ENCODE data around the gene STAT3.
"Not testable (repeated sequence)": the region's sequence is repeated elsewhere in the genome, so short reads cannot be mapped to it uniquely, and the experiment has no call there.

STAT3 gene

DNA sequence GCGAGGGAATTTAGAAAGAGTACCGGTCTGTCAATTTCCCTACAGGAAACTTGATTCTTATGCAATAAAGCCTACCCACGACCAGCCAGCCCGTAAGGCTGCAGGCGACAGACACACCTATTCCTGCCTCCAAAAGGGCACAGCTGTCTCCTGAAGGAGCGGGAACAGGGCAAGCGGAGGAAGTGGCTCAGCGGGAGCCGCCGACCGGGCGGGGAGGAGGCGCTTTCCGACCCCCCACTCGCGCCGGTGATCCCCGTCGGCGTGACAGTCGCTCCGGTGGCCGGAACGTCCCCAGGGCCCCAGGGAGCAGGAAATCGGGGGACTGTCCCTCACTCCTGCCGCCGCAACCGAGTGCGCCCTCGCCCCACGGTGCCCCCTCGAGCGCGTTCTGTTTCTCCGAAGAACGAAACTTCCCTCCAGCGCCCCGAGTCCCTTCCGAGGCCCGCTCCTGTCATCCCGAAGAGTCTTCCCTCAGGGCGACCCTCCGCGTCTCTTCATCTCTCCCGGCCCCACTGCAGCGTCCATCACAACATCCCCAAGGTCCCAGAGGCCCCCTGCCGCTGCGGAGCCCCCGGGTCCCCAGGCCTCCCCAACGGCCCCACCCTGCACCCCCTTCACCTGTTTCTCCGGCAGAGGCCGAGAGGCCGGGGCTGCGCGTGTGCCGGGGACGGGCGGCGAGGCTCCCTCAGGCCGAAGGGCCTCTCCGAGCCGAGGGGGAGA is 421 bp downstream of the STAT3 start:
- DNase-seq, result peak in 5 of 10 donors; percentile 22 to 87 (median 30)
- intact Hi-C loops (cut with DNase I), result no loop called here

DNA sequence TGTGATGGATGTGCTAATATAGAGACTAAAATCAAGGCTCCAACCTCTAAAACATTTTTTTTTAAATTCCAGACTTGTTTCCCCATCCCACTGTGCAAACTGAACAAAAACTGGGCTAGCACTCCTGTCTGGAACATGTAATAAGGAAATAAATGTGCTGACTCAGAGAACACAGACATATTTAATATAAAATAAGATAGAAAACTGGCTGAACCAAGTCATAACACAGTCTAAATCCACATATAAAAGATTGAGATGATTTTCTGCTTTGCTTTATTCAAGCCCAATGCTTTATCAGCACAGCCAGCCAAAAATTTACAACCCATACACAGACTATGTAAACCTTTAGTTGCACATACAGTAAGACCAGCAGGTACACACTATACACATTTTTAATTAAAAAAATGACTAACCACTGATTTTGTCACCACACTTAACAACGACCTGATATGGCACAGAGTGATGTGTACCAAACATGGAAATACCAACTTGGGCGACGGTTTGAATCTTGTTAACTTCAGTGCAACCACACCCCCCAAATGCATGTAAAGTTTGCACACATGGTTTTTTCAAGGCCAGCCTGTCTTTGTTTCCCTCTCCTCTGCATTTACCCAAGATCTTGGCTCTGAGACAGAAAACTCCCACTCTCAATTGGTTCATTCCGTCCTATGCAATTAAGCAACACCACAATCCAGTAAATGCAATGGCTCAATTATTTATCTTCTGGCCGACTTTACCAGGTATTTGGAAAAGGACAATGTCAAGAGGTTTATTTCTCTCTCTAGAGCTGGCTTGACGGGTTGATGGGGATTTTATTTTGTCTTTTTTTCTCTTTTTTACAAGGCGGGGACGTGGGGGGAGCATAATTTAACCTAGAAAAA is 1.2 kb downstream of the STAT3 start:
- intact Hi-C loops (cut with DNase I), result no loop called here
- no peak for DNase-seq

DNA sequence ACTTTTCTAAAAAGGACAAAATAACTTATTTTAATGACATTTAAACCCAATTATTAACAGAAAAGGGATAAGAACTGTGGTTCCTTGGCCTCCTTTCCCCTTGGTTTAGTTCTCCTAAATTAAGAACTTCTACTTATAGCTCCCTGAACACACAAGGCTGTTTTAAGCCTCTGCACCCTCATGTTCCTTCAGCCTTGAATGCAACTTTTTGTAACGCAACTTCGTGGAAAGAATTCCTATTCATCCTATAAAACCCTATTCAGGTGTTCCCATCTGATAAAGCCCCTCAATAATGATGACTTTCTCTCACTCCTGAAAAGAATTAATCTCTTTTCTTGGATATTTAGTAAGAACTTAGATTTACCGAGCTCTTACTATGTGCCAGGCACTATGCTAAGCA is 6.3 kb downstream of the STAT3 start:
- intact Hi-C loops (cut with DNase I), result no loop called here
- DNase-seq, result no peak

DNA sequence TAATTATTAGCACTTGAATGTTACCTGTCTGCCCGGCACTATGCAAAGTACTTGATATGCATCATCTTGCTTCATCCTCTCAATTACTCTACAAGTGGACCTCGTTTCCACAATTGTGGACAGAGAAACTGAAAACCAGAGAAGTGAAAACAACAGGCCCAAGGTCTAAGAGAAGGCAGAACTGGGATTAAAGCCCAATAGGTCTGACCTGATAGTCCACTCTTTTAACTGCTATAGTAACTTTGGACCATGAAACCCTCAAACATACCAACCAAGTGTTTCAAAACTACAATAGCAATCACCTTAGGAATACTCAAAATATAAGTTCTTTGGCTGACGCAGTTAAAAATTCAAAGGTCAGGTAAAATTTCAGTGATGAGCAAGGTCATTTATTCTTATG is 7.3 kb downstream of the STAT3 start:
- intact Hi-C loops (cut with DNase I), result no loop called here
- no peak for DNase-seq

DNA sequence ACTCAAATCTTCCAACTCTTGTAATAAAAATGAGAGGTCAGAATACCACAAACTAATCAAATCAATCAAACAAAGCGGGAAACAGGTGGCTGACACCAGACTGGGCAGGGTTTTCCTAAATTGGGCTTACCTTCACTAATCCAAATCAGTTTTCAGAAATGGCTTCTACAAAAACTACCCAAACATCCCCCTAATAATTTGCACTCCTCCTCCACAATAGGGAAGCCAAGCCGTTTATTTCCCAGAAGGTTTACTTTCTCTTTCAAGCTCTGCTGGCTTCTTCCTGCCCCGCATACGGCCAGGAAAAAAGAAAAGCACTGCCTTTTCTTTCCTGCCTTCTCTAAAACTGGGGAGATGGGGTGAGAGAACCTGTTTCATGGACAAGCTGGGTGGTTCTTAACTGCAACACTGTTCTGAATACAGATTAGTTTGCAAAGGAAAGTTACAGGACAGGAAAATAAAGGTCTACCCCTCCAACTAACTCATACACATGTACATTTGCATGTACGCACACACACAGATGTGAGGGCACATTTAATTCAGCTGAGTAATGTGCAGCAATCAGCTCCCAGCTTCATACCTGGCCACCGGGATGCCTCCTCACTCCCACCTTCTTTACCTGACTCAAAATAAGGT is 9.2 kb downstream of the STAT3 start:
- intact Hi-C loops (cut with DNase I), result no loop called here
- no peak for DNase-seq

DNA sequence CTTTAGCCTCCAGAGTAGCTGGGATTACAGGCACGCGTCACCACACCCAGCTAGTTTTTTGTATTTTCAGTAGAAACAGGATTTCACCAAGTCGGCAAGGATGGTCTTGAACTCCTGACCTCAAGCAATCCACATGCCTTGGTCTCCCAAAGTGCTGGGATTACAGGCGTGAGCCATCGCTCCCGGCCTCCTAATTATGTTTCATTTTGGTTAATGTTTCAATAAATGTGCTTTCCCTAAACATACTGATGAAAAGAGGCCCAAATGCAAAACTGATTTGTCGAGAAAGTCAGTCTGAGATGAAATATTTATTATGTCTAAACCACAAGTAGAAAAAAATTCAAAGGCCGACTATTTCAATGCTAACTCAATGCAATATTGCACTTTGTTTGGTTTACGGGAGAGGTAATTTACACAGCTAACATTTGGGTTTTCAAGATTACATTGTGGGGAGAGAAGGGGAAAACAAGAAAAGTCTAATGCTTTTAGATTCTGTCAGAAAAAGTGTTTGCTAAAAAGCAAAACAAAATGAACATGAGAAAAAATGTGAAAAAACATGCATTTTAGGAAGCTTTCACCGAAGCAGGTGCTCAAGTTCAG is 9.8 kb downstream of the STAT3 start:
- intact Hi-C loops (cut with DNase I), result no loop called here
- no peak for DNase-seq

DNA sequence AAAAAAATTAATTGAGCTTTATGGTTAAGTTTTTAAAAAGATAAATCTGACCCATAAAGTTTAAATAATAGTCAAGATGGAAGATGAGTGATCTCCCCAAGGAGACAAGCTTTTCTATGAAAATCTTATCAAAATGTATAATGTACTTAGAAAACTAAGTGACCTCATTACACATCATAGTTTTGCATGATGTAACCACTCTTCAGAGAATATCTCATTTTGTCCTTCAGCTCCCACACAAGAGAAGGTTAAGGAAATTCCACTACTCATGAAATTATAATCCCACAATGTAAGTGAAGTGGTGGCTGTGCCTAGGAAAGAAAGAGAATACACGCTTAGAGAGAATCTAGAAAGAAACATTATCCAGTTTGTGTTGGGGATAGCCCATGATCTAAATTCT is 14.3 kb downstream of the STAT3 start:
- intact Hi-C loops (cut with DNase I), result no loop called here
- no peak for DNase-seq

DNA sequence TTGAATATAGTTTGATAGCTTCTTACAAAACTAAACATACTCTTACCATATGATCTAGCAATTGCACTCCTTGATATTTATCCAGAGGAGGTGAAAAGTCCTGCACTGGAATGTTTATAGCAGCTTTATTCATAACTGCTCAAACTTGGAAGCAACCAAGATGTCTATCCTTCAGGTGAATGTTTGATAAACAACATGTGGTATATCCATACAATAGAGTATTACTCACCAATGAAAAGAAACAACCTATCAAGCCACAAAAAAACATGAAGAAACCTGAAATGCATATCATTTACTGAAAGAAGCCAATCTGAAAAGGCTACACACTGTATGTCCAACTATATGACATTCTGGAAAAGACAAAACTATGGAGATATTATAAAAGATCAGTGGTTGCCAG is 16.1 kb downstream of the STAT3 start:
- intact Hi-C loops (cut with DNase I), result no loop called here
- DNase-seq, result no peak

DNA sequence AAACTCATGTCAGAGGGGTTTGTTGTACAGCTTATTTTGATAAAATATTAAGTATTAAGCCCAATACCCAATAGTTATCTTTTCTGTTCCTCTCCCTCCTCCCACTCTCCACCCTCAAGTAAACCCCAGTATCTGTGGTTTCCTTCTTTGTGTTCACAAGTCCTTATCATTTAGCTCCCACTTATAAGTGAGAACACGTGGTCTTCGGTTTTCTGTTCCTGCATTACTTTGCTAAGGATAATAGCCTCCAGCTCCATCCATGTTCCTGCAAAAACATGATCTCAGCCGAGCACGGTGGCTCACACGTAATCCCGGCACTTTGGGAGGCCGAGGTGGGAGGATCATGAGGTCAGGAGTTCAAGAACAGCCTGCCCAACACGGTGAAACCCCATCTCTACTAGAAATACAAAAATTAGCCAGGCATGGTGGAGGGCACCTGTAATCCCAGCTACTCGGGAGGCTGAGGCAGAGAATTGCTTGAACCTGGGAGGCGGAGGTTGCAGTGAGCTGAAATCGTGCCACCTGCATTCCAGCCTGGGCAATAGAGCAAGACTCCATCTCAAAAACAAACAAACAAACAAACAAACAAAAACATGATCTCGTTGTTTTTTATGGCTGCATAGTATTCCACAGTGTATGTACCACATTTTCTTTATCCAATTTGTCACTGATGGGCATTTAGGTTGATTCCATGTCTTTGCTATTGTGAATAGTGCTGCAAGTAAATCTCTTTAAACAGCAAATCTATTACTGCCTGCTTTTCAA is 19.3 kb downstream of the STAT3 start:
- DNase-seq; intact Hi-C loops (cut with DNase I): not testable (repeated sequence)

DNA sequence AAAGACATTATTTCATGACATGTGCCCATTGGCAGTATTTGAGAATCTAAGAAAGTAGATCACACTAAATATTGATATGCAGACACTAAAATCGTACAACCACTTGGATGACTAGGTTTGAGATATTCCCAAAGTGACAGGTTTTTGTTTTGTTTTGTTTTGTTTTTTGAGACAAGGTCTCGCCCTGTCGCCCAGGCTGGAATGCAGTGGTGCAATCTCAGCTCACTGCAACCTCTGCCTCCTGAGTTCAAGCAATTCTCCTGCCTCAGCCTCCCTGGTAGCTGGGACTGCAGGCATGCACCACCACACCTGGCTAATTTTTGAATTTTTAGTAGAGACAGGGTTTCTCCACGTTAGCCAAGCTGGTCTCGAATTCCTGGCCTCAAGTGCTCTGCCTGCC is 19.9 kb downstream of the STAT3 start:
- intact Hi-C loops (cut with DNase I); DNase-seq: not testable (repeated sequence)

DNA sequence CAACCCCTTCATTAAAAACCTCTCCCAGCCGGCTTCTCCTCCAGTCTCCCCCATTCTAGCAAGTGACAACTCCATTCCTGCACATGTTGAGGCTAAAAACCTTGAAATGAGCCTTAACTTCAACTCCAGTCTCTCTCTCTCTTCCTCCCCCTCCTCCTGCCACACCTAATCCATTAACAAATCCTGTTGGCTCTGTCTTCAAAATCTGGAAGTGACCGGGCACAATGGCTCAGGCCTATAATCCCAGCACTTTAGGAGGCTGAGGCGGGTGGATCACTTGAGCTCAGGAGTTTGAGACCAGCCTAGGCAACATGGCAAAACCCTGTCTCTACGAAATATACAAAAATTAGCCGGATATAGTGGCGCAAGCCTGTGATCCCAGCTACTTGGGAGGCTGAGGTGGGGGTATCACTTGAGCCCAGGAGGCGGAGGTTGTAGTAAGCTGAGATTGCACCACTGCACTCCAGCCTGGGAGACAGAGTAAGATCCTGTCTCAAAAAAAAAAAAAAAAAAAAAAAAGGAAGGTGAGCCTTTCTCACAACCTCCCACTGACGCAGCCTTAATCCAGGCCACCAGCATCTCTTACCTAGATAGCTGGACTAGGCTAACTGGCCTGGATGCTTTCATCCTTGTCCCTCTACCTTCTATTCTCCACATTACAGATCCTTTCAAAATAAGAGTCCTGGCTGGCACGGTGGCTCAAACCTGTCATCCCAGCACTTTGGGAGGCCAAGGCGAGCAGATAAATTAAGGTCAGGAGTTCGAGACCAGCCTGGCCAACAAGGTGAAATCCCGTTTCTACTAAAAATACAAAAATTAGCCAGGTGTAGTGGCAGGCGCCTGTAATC is 21.8 kb downstream of the STAT3 start:
- intact Hi-C loops (cut with DNase I); DNase-seq: not testable (repeated sequence)

DNA sequence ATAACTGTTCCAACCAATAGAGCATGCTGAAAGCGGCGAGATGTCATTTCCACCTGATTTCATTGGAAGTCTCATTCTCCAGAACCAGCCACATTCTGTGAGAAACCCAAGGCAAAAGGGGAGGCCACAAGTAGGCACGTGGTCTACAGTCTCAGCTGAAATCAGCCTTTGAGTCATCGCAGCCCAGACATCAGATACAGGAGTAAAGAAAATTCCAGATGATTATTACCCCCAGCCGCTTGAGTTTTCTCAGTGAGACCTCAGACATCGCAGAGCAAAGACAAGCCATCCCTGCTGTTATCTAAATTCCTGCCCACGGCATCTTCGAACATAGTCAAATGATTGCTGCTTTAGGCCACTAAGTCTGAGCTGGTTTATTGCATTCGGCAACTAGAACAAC is 23.1 kb downstream of the STAT3 start:
- intact Hi-C loops (cut with DNase I), result no loop called here
- DNase-seq, result no peak

DNA sequence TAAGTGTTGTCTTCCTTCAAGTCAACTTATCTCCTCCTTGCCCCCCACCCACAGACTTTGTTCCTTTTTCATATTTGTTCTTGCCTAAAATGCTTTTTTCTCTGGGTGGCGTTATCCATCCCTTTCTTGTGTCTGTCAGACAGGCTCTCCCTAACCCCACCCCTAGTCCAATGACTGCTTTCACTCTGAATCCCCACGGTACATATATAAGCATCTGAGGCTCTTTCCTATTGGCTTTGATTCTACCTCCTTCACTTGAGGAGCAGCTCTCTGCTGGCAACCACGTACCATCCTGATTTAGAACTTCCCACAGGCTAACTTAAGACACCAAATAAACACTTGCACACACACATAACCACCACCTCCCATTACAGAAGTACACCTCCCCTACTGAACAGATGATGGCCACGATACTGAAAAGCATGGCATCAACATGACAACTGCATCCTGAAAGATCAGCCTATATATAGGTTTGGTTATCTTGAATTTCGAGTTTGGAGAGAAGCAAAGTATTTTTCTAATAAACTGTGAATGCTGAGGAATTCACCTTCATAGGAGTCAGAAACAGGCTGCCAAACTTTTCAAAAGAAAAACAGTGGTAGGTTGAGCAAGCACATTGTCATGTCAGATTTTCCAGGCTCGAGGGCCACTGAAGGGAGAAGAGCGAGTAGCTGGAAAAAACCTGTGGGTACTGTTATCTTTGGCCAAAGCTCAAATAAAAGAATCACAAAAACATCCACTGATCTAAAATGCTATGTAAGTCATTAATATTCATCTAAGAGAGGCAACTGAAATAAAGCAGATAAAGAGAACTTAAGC is 24.3 kb downstream of the STAT3 start:
- intact Hi-C loops (cut with DNase I), result no loop called here

DNA sequence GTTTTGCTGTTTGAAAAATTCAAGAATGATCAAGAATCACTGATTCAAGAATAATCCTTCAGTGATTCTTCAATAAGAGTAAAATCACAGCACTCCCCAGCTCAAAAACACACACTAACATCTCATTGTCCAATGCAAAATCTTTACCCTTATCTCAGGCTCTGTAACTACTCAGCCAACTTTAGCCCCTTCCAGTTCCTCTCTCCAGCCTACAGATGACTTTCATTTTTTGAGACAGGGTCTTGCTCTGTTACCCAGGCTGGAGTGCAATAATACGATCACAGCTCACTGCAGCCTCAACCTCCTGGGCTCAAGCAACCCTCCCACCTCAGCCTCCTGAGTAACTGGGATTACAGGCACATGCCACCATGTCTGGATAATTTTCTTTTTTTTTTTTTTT is 25.0 kb downstream of the STAT3 start:
- no peak for DNase-seq
- intact Hi-C loops (cut with DNase I), result no loop called here

More for the DNA sequence above, 24.3 kb downstream of the STAT3 start:
- no peak for DNase-seq

DNA sequence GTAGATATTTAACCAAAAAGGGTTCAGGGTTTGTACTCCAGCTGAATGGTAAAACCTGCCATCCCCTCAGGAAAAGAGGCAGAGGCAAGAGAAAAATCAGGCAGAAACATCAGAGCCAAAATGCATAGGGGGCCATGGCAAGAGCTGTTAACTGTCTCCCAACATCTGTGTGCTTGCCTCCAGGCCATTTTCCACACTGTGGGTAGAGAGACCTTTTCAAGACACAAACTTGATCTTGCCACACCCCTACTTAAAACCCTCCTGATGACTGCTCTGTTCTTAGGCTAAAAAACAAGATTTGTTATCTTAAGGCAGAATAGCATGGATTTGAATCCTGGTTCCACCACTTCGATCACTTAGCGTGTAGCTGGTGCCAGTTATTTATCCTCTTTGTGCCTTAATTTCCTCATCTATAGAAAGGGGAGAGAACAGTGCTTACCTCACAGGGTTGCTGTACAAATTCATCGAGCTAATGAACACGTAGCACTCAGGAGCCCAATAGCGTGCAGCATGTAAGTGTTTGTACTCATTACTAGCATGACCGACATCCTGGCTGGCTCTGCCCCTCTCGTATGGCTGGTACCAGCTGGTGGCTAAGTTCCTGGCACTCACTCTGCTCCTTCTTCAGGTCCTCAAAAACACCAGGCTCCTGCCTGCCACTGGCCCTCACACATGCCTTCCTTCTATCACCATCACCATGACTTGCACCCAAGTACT is 25.8 kb downstream of the STAT3 start:
- intact Hi-C loops (cut with DNase I), result no loop called here
- DNase-seq, result no peak

DNA sequence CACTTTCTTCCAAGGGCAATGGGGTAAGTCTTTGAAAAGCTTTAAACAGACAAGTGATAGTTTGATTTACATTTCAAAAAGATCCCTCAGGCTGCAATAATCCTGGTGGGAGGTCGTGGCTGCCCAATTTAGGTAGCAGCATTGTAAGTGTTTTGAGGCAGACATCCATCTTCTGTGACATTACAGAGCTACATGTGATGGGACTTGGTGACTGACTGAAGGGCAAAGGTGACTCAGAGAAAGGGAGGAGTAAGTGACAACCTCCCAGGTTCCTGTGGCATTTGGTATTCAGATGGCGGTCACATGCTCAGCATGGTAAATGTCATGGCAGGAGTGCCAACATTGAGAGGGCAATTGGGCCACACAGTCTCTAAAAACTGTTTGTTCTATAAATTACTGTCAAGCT is 26.5 kb downstream of the STAT3 start:
- intact Hi-C loops (cut with DNase I), result no loop called here
- no peak for DNase-seq

DNA sequence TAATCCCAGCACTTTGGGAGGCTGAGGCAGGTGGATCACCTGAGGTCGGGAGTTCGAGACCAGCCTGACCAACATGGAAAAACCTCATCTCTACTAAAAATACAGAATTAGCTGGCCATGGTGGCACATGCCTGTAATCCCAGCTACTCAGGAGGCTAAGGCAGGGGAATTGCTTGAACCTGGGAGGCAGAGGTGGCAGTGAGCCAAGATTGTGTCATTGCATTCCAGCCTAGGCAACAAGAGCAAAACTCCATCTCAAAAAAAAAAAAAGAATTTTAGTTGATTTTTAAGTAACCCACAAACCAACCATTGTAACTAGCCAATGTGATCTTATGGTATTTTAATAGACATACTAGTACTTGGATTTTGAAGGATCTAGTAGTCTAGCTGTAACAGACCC is 27.9 kb downstream of the STAT3 start:
- DNase-seq; intact Hi-C loops (cut with DNase I): not testable (repeated sequence)

DNA sequence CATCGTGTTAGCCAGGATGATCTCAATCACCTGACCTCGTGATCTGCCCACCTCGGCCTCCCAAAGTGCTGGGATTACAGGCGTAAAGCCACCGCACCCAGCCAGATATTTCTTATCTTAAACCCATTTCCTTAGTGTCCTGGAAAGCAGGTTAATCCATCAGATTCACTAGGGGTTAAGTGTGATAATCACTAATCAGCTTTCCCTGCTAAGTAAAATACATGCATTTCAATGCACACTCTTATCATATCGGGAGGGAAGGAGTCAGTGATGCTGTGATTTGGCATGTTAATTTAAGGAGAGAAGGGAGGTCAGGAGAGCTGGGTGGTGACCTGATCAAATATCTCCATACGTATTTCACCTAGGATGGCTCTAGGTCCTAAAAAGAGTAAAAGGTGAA is 29.1 kb downstream of the STAT3 start:
- DNase-seq, result no peak
- intact Hi-C loops (cut with DNase I), result no loop called here
